OCI-LY1 (cell line): ENCODE measurements around the gene DIABLO.
"Not testable (repeated sequence)": the region's sequence is repeated elsewhere in the genome, so short reads cannot be mapped to it uniquely, and the experiment has no call there.

Experiments used
- H2AFZ ChIP-seq: fragments of 200-600 bp; sonication (generic), shearing (Covaris generic); 2 replicates; pipeline ENCODE4 v1.6.0; 2014; ENCODE audit warnings: antibody characterized with exemption, mild to moderate bottlenecking, low read length
- H3F3A ChIP-seq: fragments of 200-600 bp; sonication (generic), shearing (Covaris generic); 2 replicates; pipeline ENCODE4 v1.6.0; 2014; ENCODE audit warnings: mild to moderate bottlenecking, antibody characterized with exemption, low read length, moderate library complexity; ENCODE audit not compliant: insufficient read depth
- H3K27ac ChIP-seq: fragments of 200-600 bp; sonication (generic); 2 replicates; pipeline ENCODE4 v1.5.1; 2014; ENCODE audit warnings: low read length, mixed run types, mild to moderate bottlenecking, low read depth; ENCODE audit not compliant: poor library complexity, severe bottlenecking
- H3K27me3 ChIP-seq: fragments of 200-600 bp; sonication (generic); 2 replicates; pipeline ENCODE4 v1.6.0; 2014; ENCODE audit warnings: antibody characterized with exemption, mild to moderate bottlenecking, low read length, moderate library complexity; ENCODE audit not compliant: insufficient read depth
- H3K36me3 ChIP-seq: fragments of 200-600 bp; sonication (generic); 2 replicates; pipeline ENCODE4 v1.6.1; 2014; ENCODE audit warnings: mild to moderate bottlenecking, antibody characterized with exemption, low read length, moderate library complexity, mixed read lengths; ENCODE audit not compliant: insufficient read depth
- H3K4me1 ChIP-seq: fragments of 200-600 bp; sonication (generic); 2 replicates; pipeline ENCODE4 v1.5.1; 2014; ENCODE audit warnings: mild to moderate bottlenecking, low read length, moderate library complexity; ENCODE audit not compliant: insufficient read depth, severe bottlenecking
- H3K4me2 ChIP-seq: fragments of 200-600 bp; sonication (generic), shearing (Covaris generic); 2 replicates; pipeline ENCODE4 v1.6.1; 2014; ENCODE audit warnings: low read length
- H3K4me3 ChIP-seq: fragments of 200-600 bp; sonication (generic); 2 replicates; pipeline ENCODE4 v1.5.1; 2014; ENCODE audit warnings: low read length, low read depth, mild to moderate bottlenecking, mixed read lengths; ENCODE audit not compliant: poor library complexity, severe bottlenecking
- H3K79me2 ChIP-seq: fragments of 200-600 bp; shearing (Covaris generic); 2 replicates; pipeline ENCODE4 v1.6.1; 2016; ENCODE audit warnings: mixed run types, low read length, mixed read lengths; ENCODE audit not compliant: insufficient read depth
- H3K9ac ChIP-seq: fragments of 200-600 bp; sonication (generic), shearing (Covaris generic); 2 replicates; pipeline ENCODE4 v1.6.1; 2014; ENCODE audit warnings: mild to moderate bottlenecking, low read length, mixed read lengths
- H3K9me2 ChIP-seq: fragments of 200-600 bp; sonication (generic), shearing (Covaris generic); 2 replicates; pipeline ENCODE4 v1.6.1; 2014; ENCODE audit warnings: low read depth, mild to moderate bottlenecking, low read length, mixed read lengths
- H3K9me3 ChIP-seq: fragments of 200-600 bp; shearing (Covaris generic); 2 replicates; pipeline ENCODE4 v1.6.1; 2014; ENCODE audit warnings: low read length, mixed read lengths
- H4K20me1 ChIP-seq: fragments of 200-600 bp; sonication (generic), shearing (Covaris generic); 2 replicates; pipeline ENCODE4 v1.6.0; 2016; ENCODE audit warnings: mild to moderate bottlenecking, low read length; ENCODE audit not compliant: insufficient read depth
- EZH2 ChIP-seq: fragments of 200-600 bp; sonication (generic), shearing (Covaris generic); IDR thresholded peaks from 2 replicates; pipeline ENCODE4 v1.8.0; 2017; ENCODE audit warnings: borderline replicate concordance, mixed run types, mild to moderate bottlenecking, antibody characterized with exemption, low read length, moderate library complexity, mixed read lengths
- TF ChIP-seq, protein P1 (sequence below): fragments of 200-600 bp; sonication (generic), shearing (Covaris generic); IDR thresholded peaks from 2 replicates; pipeline ENCODE4 v1.5.1; 2017; ENCODE audit warnings: mild to moderate bottlenecking, antibody characterized with exemption, low read length, moderate library complexity, mixed read lengths

Gene DIABLO

DNA sequence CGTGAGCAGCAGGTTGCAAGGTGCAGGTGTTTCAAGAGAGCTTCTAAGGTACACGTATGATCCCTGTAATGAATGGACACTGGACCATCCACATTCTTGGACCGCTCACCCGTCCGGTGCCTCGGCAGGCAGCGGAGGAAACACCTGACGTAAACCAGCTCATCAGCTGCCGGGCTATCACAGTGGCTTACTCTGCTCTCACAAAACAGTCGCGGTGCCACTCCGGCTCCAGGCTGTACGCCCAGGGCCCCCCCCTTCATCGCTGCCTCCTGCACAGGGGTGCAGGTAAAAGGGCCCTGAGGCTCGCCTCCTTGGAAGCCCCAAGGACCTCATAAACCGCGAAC lies 40.0 kb upstream of the DIABLO start:
- no peak overlapping the region for H2AFZ ChIP-seq
- H3K9me3 ChIP-seq = no peaks in the 10 kb centered on the region
- H3K27me3 ChIP-seq = no peaks in the 10 kb centered on the region
- peak overlapping the region; percentile 88 for H3K9ac ChIP-seq
- TF ChIP-seq EZH2 = no peak
- TF ChIP-seq, protein P1, sequence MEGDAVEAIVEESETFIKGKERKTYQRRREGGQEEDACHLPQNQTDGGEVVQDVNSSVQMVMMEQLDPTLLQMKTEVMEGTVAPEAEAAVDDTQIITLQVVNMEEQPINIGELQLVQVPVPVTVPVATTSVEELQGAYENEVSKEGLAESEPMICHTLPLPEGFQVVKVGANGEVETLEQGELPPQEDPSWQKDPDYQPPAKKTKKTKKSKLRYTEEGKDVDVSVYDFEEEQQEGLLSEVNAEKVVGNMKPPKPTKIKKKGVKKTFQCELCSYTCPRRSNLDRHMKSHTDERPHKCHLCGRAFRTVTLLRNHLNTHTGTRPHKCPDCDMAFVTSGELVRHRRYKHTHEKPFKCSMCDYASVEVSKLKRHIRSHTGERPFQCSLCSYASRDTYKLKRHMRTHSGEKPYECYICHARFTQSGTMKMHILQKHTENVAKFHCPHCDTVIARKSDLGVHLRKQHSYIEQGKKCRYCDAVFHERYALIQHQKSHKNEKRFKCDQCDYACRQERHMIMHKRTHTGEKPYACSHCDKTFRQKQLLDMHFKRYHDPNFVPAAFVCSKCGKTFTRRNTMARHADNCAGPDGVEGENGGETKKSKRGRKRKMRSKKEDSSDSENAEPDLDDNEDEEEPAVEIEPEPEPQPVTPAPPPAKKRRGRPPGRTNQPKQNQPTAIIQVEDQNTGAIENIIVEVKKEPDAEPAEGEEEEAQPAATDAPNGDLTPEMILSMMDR = no peak
- H3K9me2 ChIP-seq = no peaks in the 10 kb centered on the region
- peak overlapping the region; percentile 87 for H3K4me3 ChIP-seq
- peak overlapping the region; percentile 88 for H3K4me2 ChIP-seq
- no peaks in the 10 kb centered on the region for H4K20me1 ChIP-seq
- no peaks in the 10 kb centered on the region for H3F3A ChIP-seq
- H3K79me2 ChIP-seq = 0 out of 2 replicates have a peak, but pooled peaks cover 7% of the 10 kb centered on the region
- H3K4me1 ChIP-seq = peaks cover 20% of the 10 kb centered on the region
- peaks cover 30% of the 10 kb centered on the region for H3K36me3 ChIP-seq
- H3K27ac ChIP-seq = peak overlapping the region; percentile 65

- Histone ChIP-seq H3K36me3 (peaks cover 33% of the 10 kb centered on the region), H4K20me1 (no peaks in the 10 kb centered on the region), H3K27ac (peak overlapping the region; percentile 65), H3K4me2 (peak overlapping the region; percentile 88), H3K9ac (peak overlapping the region; percentile 88), H3K4me3 (peak overlapping the region; percentile 87), H3K9me3 (no peaks in the 10 kb centered on the region), H3K27me3 (no peaks in the 10 kb centered on the region), H3K79me2 (0 out of 2 replicates have a peak, but pooled peaks cover 7% of the 10 kb centered on the region), H3K9me2 (no peaks in the 10 kb centered on the region), H3F3A (no peaks in the 10 kb centered on the region), H3K4me1 (peaks cover 20% of the 10 kb centered on the region), H2AFZ (no peak overlapping the region)
- TF ChIP-seq, protein P1 = no peak
- no peak for TF ChIP-seq EZH2
Measured at GRCh38 chr12:122265476-122265875, 39.6 kb upstream of the DIABLO start.

DNA sequence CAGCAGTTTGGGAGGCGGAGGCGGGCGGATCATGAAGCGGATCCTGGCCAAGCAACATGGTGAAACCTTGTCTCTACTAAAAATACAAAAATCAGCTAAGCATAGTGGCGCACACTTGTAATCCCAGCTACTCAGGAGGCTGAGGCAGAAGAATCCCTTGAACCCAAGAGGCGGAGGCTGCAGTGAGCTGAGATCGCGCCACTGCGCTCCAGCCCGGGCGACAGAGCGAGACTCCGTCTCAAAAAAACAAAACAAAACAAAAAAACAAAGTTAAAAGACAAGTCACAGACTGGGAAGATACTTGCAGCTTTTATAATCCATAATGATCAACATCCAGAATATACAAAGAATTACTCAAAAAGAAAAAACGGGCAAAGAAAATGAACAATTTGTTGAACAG lies 34.9 kb upstream of the DIABLO start:
- H3K4me3 ChIP-seq, H3K27me3 ChIP-seq, H3F3A ChIP-seq, H3K79me2 ChIP-seq, H3K4me2 ChIP-seq, H4K20me1 ChIP-seq, H3K9me3 ChIP-seq, H3K9ac ChIP-seq, H3K9me2 ChIP-seq, H2AFZ ChIP-seq, H3K27ac ChIP-seq: not testable (repeated sequence)
- Histone ChIP-seq H3K4me1 (peaks cover 12% of the 10 kb centered on the region), H3K36me3 (peaks cover 66% of the 10 kb centered on the region)

GRCh38 chr12:122258939-122259338 lies 33.1 kb upstream of the DIABLO start:
- not testable (repeated sequence) for H3F3A ChIP-seq

GRCh38 chr12:122258462-122258861 lies 32.6 kb upstream of the DIABLO start:
- H3F3A ChIP-seq, H3K4me2 ChIP-seq, H3K9ac ChIP-seq, H3K4me1 ChIP-seq, H3K9me3 ChIP-seq, H3K4me3 ChIP-seq, H3K79me2 ChIP-seq, H4K20me1 ChIP-seq, H2AFZ ChIP-seq, H3K9me2 ChIP-seq, H3K27ac ChIP-seq, H3K27me3 ChIP-seq: not testable (repeated sequence)
- H3K36me3 ChIP-seq = peaks cover 60% of the 10 kb centered on the region

More at GRCh38 chr12:122258939-122259338, 33.1 kb upstream of the DIABLO start:
- H3K9me2 ChIP-seq, H2AFZ ChIP-seq, H3K4me1 ChIP-seq, H3K4me3 ChIP-seq, H3K4me2 ChIP-seq, H3K27ac ChIP-seq, H3K9me3 ChIP-seq, H3K9ac ChIP-seq, H4K20me1 ChIP-seq, H3K27me3 ChIP-seq, H3K79me2 ChIP-seq: not testable (repeated sequence)
- H3K36me3 ChIP-seq = peaks cover 65% of the 10 kb centered on the region
